NCI-H2227 (cell line): ENCODE data around the gene PANX2.
"Not testable (repeated sequence)": the region's sequence is repeated elsewhere in the genome, so short reads cannot be mapped to it uniquely, and the experiment has no call there.

ENCODE experiments used
- DNase-seq: peaks from one replicate; lab custom pipeline; 2025; ENCODE audit not compliant: unreplicated experiment; lab: John Stamatoyannopoulos, UW

The PANX2 gene

DNA sequence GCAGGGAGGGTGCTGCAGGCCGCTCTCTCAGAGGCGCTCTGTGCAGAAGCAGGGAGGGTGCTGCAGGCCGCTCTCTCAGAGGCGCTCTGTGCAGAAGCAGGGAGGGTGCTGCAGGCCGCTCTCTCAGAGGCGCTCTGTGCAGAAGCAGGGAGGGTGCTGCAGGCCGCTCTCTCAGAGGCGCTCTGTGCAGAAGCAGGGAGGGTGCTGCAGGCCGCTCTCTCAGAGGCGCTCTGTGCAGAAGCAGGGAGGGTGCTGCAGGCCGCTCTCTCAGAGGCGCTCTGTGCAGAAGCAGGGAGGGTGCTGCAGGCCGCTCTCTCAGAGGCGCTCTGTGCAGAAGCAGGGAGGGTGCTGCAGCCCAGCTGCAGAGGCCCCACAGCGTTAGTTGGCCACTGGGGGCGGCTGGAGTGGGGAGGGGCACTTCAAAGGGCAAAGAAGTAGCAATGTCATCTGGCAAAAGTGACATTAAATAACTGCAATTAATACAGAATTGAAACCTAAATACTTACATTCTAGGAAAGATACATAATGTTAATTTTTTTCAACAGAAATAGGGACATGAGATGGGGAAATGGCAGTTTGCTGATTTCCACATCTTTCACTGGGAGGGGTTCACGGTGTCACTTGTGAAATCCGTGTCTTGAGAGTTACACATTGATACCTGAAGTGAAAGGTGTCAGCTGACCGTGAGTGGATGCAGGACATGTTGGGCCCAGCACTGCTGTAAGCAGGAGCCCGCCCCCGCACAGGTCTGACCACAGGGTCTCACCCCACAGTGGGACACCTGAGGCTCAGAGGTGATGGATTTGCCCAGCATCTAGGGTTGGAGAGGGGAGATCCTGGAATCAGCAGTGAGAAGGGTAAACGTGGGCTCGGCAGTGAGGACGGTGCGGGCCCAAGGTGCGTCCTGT is 23.0 kb upstream of the PANX2 start:
- DNase-seq = not testable (repeated sequence)

DNA sequence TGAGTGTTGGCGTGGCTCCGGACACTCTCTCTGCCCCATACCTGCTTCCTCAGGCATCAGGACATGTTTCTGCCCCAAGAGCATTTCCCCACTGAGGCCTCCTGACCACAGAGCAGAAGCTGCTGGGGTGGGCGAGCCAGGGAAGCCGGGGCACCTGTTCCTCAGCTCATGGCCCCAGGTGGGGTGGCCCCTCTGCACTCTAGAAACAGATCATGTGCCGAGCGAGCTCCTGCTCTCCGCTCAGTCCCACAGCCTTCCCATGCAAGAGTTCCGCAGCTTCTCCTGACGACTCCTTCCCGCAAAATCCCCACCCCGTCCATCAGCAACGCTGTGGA is 22.4 kb upstream of the PANX2 start:
- no peak for DNase-seq

- peak; percentile 8 for DNase-seq
These were observed 21.4 kb upstream of the PANX2 start for GRCh38 chr22:50148991-50149721.

GRCh38 chr22:50150161-50151129 is 20.1 kb upstream of the PANX2 start:
- DNase-seq = no peak

DNA sequence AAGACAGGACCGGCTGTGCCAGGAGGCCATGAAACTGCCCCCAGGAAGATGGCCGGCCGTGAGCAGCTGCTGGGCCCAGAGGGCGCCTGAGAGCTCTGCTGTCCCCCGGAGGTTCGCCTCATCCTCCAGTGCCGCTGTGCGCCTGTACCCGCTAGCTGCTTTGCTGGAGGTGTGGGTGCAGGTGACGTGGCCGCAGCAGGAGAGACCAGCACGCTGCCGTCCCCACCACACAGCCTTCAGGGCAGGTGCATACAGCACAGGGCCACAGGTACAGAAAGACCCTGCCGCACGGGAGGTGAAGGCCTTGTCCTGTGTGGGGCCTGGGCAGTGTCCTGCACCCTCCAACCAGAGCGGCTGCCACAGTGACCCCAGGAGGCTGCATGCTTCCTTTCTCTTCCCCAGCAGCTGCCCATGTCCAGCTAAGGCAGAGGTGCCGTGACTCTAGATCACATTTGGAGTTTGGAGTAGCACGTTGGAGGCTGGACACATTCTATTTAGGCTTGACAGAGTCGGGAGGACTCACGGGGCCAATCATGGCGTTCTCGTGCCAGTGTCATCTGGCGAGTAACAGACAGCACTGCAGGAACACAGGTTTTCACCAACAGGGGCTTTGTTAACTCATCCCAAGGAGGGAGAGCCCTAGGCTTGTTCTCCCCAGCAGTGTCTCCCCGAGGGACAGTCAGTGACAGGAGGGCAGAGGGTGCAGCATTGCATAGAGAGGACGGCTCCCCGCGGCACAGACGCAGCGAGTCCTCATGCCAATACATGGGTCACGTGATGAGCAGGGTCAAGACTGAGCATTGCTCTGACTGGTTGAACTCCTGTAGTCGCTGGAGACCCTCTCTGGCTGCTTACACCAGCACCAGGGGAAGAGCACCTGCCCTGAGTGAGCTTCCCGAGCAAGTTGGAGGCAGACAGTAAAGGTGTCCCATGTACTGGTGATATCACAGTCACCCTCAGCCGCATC is 18.7 kb upstream of the PANX2 start:
- no peak for DNase-seq

DNA sequence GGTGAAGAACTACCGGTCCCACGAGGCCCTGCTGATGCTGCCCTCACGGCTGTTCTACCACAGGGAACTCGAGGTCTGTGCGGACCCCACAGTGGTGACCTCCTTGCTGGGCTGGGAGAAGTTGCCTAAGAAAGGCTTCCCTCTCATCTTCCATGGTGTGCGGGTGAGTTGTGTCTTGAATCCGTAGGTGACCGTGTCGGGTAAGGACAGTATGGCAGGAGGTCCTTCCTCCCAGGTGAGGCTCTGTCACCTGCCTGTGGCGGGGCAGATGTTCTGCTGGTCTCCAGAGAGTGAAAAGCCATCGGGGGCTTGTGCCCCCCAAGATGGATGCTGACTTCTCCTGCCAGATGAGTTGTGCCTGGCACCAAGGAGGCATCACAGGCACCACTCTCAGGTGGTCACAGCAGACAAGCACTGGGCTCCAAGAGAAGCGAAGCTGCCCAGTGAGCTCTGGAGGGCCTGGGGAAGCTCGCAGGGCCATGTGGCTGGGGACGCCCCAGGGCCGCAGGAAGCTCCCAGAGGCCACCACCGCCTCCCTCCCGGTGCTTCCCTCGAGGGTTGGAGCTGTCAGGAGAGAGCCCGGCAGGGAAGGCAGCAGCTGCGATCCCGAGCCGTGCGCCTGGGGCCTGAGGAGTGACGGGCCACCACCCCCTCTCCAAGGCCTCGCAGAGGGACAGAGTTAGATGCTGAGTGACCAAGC is 17.3 kb upstream of the PANX2 start:
- no peak for DNase-seq

DNA sequence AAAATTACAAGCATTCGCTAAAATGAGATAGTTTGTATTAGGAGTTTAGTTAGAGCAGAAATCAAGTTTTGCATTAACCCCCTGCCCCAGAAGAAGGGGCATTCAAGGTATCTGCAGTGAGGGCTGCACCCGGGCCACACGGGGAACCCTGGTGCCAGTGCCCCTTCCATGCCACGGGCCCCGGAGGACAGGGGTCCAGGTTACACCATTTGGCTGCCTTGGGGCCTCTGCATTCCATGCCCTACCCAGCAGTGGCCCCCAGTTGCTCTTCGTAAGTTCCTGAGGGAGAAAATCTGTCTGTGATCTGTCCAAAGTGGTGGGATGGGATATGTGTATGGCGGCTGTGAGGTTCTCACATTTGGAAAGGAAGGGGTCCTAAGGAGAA is 16.8 kb upstream of the PANX2 start:
- DNase-seq = no peak

- DNase-seq = no peak
These were observed 12.7 kb upstream of the PANX2 start for GRCh38 chr22:50157709-50158375.

GRCh38 chr22:50160947-50161346 is 9.6 kb upstream of the PANX2 start:
- DNase-seq = no peak

DNA sequence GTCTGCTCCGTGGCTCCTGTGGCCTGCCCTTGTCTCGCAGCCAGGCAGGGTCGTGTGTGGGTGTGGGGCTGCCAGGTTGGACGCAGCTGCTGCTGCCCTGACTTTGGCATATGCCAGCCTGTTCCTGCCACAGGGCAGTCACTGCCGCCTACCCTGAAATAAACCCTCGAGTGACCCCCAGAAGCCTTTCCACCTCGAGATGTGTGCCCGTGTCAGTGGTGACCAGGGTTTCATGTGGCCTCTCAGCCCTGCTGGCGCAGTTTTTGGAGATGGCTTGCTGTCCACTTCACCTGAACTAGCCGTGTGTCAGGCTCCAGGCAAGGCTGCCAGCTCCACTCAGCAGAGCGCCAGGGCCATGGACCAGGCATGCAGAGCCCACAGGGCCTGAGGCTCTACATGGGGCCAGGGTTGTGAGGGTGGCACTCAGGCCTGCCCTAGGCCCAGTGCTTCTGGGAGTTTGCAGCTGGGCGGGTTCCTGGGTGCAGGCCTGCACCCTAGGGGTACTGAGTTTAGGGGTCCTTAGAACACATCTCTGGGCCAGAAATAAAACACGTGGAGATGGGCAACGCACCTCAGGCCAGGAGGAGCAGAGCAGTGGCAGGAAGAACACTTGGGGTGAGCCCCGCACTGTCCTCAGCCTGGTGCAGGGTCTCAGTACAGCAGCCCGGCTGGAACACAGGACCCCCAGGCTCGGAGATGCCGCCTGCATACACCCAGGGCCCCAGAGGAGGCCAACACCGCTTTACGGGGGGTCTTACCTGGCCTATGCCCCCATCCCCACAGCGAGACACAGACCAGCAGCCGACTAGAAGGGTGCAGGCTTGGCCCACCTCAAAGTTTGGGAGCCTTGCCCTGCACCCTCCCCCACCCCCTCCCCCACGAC is 8.8 kb upstream of the PANX2 start:
- DNase-seq = no peak

- DNase-seq = no peak
These were observed 8.1 kb upstream of the PANX2 start for GRCh38 chr22:50162391-50162956.

- DNase-seq = no peak
These were observed 5.0 kb upstream of the PANX2 start for GRCh38 chr22:50165436-50166123.

- no peak for DNase-seq
These were observed 2.6 kb upstream of the PANX2 start for GRCh38 chr22:50167689-50168489.

GRCh38 chr22:50168490-50169180 is 1.9 kb upstream of the PANX2 start:
- not testable (repeated sequence) for DNase-seq

DNA sequence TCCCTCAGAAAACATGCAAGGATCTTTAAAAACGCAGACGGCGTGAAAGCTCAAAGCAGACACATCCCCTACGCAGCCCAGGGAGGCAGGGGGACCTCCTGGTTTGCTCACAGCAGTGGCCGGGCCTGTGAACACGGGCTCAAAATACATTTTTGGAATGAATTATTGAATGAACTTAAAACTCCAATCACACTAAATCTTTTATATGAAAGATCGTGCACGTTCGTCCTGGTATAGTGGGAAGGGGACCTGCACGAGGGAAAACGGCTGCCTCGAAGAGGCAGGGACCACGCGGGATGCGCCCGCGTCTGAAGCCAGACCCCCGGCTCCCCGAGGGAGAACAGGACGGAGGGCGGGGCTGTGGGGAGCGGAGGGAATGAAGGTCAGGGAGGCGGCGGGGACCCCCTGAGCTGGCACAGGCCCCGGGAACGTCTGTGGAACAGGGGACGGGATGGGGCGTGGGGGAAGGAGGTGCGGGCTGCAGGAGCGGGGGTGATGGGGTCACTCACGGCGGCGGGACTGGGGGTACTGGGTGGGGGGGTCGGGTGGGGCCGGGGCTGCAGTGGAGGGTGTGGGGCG is 1.3 kb upstream of the PANX2 start:
- DNase-seq = no peak
